OCI-LY1 (cell line): ENCODE data around the gene THAP12.

Source experiments
- EZH2 ChIP-seq: fragments of 200-600 bp; sonication (generic), shearing (Covaris generic); IDR thresholded peaks from 2 replicates; pipeline ENCODE4 v1.8.0; 2017; ENCODE audit warnings: borderline replicate concordance, mixed run types, mild to moderate bottlenecking, antibody characterized with exemption, low read length, moderate library complexity, mixed read lengths
- TF ChIP-seq, protein P1 (sequence below): fragments of 200-600 bp; sonication (generic), shearing (Covaris generic); IDR thresholded peaks from 2 replicates; pipeline ENCODE4 v1.5.1; 2017; ENCODE audit warnings: mild to moderate bottlenecking, antibody characterized with exemption, low read length, moderate library complexity, mixed read lengths

- no peak for TF ChIP-seq EZH2
- TF ChIP-seq, protein P1, sequence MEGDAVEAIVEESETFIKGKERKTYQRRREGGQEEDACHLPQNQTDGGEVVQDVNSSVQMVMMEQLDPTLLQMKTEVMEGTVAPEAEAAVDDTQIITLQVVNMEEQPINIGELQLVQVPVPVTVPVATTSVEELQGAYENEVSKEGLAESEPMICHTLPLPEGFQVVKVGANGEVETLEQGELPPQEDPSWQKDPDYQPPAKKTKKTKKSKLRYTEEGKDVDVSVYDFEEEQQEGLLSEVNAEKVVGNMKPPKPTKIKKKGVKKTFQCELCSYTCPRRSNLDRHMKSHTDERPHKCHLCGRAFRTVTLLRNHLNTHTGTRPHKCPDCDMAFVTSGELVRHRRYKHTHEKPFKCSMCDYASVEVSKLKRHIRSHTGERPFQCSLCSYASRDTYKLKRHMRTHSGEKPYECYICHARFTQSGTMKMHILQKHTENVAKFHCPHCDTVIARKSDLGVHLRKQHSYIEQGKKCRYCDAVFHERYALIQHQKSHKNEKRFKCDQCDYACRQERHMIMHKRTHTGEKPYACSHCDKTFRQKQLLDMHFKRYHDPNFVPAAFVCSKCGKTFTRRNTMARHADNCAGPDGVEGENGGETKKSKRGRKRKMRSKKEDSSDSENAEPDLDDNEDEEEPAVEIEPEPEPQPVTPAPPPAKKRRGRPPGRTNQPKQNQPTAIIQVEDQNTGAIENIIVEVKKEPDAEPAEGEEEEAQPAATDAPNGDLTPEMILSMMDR = no peak
Measured at GRCh38 chr11:76325185-76325584, 55.7 kb downstream of the THAP12 start.
